WTC11 (cell line): ENCODE results near the gene SLC25A10. TPM values are rescaled to one million over a fixed set of nuclear protein-coding genes. Genes with fewer than 3 reads are reported as not detected.
A peak's percentile ranks its signal among the peaks of the same experiment; 100 is the strongest.

ENCODE experiments used
- AFF4 ChIP-seq: sonication (generic); formaldehyde crosslinking; IDR thresholded peaks from 2 replicates; pipeline ENCODE4 v1.8.1; 2023; ENCODE audit warnings: mild to moderate bottlenecking, missing genetic modification reagents, borderline replicate concordance
- ATF1 ChIP-seq: sonication (generic); formaldehyde crosslinking; IDR thresholded peaks from 2 replicates; pipeline ENCODE4 v1.8.1; 2023; ENCODE audit warnings: mild to moderate bottlenecking, moderate library complexity, missing genetic modification reagents
- CREM ChIP-seq: sonication (generic); formaldehyde crosslinking; IDR thresholded peaks from 2 replicates; pipeline ENCODE4 v1.8.1; 2022; ENCODE audit warnings: mild to moderate bottlenecking, missing genetic modification reagents, moderate library complexity
- ELF4 ChIP-seq: sonication (generic); formaldehyde crosslinking; IDR thresholded peaks from 2 replicates; pipeline ENCODE4 v1.8.1; 2022; ENCODE audit warnings: low read depth, mild to moderate bottlenecking, moderate library complexity, missing genetic modification reagents
- ERG ChIP-seq: fragments of 250-450 bp; sonication (Bioruptor Pico); IDR thresholded peaks from 2 replicates; pipeline ENCODE4 v1.8.0; 2021; ENCODE audit warnings: mild to moderate bottlenecking
- FOXK1 ChIP-seq: sonication (generic); formaldehyde crosslinking; IDR thresholded peaks from 2 replicates; pipeline ENCODE4 v1.8.0; 2022; ENCODE audit warnings: mild to moderate bottlenecking, moderate library complexity, missing genetic modification reagents
- MYBL2 ChIP-seq: sonication (generic); formaldehyde crosslinking; IDR thresholded peaks from 2 replicates; pipeline ENCODE4 v1.8.1; 2023; ENCODE audit warnings: mild to moderate bottlenecking, moderate library complexity, missing genetic modification reagents
- PRDM15 ChIP-seq: sonication (generic); formaldehyde crosslinking; IDR thresholded peaks from 2 replicates; pipeline ENCODE4 v1.8.0; 2022; ENCODE audit warnings: missing genetic modification reagents
- RORB ChIP-seq: fragments of 250-450 bp; sonication (Bioruptor Pico); IDR thresholded peaks from 2 replicates; pipeline ENCODE4 v1.9.0; 2021; ENCODE audit warnings: mild to moderate bottlenecking
- SMAD3 ChIP-seq: sonication (generic); formaldehyde crosslinking; IDR thresholded peaks from 2 replicates; pipeline ENCODE4 v1.8.0; 2022; ENCODE audit warnings: missing genetic modification reagents, mild to moderate bottlenecking, borderline replicate concordance
- SOX15 ChIP-seq: fragments of 250-450 bp; sonication (Bioruptor Pico); IDR thresholded peaks from 2 replicates; pipeline ENCODE4 v1.9.0; 2021; ENCODE audit warnings: mild to moderate bottlenecking
- USF2 ChIP-seq: sonication (generic); formaldehyde crosslinking; IDR thresholded peaks from 2 replicates; pipeline ENCODE4 v1.8.1; 2023; ENCODE audit warnings: mild to moderate bottlenecking, missing genetic modification reagents, moderate library complexity
- ZBTB43 ChIP-seq: sonication (generic); formaldehyde crosslinking; IDR thresholded peaks from 2 replicates; pipeline ENCODE4 v1.8.1; 2023; ENCODE audit warnings: mild to moderate bottlenecking, missing genetic modification reagents
- ZNF232 ChIP-seq: sonication (generic); formaldehyde crosslinking; IDR thresholded peaks from 2 replicates; pipeline ENCODE4 v1.8.0; 2022; ENCODE audit warnings: mild to moderate bottlenecking, missing genetic modification reagents
- ZNF281 ChIP-seq: sonication (generic); formaldehyde crosslinking; IDR thresholded peaks from 2 replicates; pipeline ENCODE4 v1.8.0; 2023; ENCODE audit warnings: mild to moderate bottlenecking, missing genetic modification reagents
- ZNF396 ChIP-seq: fragments of 250-450 bp; sonication (Bioruptor Pico); IDR thresholded peaks from 2 replicates; pipeline ENCODE4 v1.8.0; 2021; ENCODE audit warnings: mild to moderate bottlenecking, moderate library complexity, borderline replicate concordance
- total RNA-seq: library from RNA; stranded (reverse); gene quantifications from 3 replicates; pipeline ENCODE4 v1.2.3, GENCODE V29; 2021
- TF ChIP-seq, protein P1 (sequence below): sonication (generic); formaldehyde crosslinking; IDR thresholded peaks from 2 replicates; pipeline ENCODE4 v1.8.1; 2023; ENCODE audit warnings: mild to moderate bottlenecking, moderate library complexity, missing genetic modification reagents
- TF ChIP-seq, protein P2 (sequence below): sonication (generic); formaldehyde crosslinking; IDR thresholded peaks from 2 replicates; pipeline ENCODE4 v1.8.0; 2022; ENCODE audit warnings: mild to moderate bottlenecking, missing genetic modification reagents

Gene SLC25A10
- total RNA-seq, 1 experiment from 2014 or later, result 38.7 TPM

- 0 out of 2 replicates have a peak, but pooled peaks have one; percentile 26 for TF ChIP-seq ZNF281 (CRISPR knock-in tag)
- no peak for TF ChIP-seq CREM (CRISPR knock-in tag)
- 0 out of 2 replicates have a peak, but pooled peaks have one; percentile 14 for TF ChIP-seq ZBTB43
- TF ChIP-seq SMAD3 (CRISPR knock-in tag), result no peak
- TF ChIP-seq, protein P1, sequence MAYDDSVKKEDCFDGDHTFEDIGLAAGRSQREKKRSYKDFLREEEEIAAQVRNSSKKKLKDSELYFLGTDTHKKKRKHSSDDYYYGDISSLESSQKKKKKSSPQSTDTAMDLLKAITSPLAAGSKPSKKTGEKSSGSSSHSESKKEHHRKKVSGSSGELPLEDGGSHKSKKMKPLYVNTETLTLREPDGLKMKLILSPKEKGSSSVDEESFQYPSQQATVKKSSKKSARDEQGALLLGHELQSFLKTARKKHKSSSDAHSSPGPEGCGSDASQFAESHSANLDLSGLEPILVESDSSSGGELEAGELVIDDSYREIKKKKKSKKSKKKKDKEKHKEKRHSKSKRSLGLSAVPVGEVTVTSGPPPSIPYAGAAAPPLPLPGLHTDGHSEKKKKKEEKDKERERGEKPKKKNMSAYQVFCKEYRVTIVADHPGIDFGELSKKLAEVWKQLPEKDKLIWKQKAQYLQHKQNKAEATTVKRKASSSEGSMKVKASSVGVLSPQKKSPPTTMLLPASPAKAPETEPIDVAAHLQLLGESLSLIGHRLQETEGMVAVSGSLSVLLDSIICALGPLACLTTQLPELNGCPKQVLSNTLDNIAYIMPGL (CRISPR knock-in tag), result no peak
- 0 out of 2 replicates have a peak, but pooled peaks have one; percentile 6 for TF ChIP-seq ERG (CRISPR knock-in tag)
- TF ChIP-seq ZNF396 (CRISPR knock-in tag), result no peak
- TF ChIP-seq USF2, result peak; percentile 58
- TF ChIP-seq MYBL2 (CRISPR knock-in tag), result no peak; the same call in 1 of the 2 replicates
- TF ChIP-seq FOXK1 (CRISPR knock-in tag), result peak; percentile 42; the same call in 1 of the 2 replicates
- no peak for TF ChIP-seq ZNF232 (CRISPR knock-in tag)
- no peak for TF ChIP-seq PRDM15
- TF ChIP-seq, protein P2, sequence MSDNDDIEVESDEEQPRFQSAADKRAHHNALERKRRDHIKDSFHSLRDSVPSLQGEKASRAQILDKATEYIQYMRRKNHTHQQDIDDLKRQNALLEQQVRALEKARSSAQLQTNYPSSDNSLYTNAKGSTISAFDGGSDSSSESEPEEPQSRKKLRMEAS (CRISPR knock-in tag), result peak; percentile 69; the same call in 1 of the 2 replicates
- TF ChIP-seq RORB (CRISPR knock-in tag), result no peak
- no peak for TF ChIP-seq AFF4 (CRISPR knock-in tag)
- TF ChIP-seq ELF4, result no peak
- TF ChIP-seq ATF1 (CRISPR knock-in tag), result no peak
- no peak for TF ChIP-seq SOX15 (CRISPR knock-in tag)
Measured at GRCh38 chr17:81711814-81712467, at the start of gene SLC25A10 (continued).
